ENCODE data around the gene MEGF6.
"Not testable (repeated sequence)": the region's sequence is repeated elsewhere in the genome, so short reads cannot be mapped to it uniquely, and the experiment has no call there.

The MEGF6 gene

DNA sequence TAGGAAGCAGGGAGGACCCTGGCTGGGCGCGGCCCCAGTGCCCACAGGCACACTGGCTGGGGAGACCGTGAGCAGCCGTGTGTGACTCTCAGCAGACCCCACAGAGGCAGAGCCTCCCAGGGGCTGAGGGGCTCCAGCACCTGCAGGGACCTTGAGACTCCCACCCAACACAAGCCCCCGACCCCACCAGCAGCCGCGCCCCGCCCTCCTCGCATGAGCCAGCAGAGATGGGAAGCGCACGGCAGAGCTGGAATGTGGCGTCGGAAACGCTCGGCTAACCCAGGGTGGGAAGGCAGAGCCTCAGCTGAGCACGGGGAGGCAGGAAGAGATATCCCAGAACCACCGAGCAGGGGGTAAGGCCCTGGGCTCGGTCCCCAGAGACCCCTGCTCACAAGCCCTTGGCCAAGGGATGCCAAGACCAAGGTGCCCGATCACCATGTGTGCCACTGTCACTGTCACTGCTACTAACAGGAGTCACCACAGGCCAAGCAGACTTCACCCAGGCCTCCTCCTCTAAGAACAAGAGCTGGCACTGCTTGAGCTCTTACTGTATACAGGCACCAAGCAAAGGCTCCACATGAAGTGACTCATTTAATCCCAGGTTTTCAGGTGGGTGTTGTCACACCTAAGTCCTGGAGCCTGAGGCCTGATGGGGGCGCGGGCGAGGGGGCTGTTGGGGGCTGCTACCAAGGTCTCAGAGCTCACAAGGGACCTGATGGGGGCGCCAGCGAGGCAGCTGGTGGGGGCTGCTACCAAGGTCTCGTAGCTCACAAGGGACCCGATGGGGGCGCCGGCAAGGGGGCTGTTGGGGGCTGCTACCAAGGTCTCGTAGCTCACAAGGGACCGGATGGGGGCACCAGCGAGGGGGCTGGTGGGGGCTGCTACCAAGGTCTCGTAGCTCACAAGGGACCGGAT is 20.1 kb downstream of the MEGF6 start:
- DNase-seq = no peak

DNA sequence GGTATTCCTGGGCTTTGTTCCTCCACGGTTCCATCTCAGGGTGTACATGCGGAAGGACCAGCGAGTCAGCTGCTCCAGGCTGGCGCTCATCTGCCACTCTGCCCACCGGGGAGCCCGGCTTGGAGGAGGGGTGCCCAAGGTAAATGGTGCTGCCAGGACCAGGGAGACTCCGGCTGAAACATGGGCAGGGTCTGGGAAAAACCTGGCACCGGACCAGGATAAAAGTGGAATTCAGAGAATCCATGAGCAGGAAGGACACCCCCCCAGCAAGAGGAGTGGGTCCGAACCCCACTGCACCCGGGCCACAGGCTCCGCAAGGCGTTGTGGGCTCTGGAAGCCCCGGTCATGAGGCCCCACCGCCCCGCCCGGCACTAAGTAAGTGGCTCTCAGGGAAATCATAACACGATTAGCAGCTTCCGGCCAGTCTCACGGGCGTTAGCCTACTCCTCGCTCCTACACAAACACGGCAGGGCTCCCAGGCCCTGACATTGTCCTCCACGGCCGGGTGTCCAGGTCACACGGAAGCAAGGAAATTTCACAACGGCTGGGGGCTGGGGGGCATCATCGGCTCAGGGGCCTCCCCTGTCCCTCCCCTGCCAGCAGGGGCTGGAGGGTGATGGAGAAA is 21.1 kb downstream of the MEGF6 start:
- DNase-seq = no peak

DNA sequence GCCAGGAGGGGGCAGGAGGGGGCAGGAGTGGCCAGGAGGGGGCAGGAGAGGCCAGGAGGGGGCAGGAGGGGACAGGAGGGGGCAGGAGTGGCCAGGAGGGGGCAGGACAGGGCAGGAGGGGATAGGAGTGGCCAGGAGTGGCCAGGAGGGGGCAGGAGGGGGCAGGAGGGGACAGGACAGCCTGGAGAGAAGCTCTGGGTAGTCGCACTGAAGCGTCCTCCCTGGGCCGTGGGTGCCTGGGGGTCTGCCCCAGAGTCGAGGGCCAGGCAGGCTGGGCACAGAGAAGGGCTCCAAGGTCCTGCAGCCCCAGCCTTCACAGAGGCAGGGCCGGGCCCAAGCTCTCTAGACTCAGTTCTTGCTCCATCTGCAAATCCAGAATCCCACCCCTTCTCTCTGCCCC is 22.9 kb downstream of the MEGF6 start:
- no peak for DNase-seq

DNA sequence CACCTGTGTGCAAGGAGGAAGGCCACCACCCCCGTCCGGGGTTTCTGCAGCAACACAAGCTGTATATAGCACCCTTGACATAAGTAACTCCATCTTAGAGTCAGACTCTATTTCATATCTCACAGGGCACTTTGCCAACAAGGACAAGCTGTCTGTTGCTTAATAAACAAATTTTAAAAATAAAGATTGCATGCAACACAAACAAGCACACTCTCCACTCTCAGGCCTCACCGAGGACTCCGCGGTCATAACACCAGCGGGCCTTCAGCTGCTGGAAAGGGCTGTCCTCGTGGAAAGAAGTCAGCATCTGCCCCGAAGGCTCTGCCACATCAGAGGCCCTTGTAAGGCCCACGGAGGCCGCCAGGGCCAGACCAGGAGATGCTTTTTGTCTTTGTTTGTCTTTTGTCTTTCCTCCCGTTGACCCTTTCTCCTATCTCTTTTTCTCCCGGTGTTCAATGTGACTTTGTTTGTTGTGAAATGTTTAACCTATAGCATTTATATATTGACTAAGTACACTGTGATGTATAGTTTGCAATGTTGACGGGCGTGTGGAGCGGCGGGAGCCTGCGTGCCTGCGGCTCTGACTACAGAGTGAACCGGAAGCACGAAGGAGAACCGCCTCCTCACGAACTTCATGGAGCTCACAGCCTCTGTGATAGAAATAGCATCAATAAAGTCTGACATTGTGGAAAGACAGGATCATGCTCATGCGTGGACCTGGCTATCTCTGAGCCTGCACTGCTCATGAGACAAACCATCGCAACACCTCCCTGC is 24.1 kb downstream of the MEGF6 start:
- no peak for DNase-seq

DNA sequence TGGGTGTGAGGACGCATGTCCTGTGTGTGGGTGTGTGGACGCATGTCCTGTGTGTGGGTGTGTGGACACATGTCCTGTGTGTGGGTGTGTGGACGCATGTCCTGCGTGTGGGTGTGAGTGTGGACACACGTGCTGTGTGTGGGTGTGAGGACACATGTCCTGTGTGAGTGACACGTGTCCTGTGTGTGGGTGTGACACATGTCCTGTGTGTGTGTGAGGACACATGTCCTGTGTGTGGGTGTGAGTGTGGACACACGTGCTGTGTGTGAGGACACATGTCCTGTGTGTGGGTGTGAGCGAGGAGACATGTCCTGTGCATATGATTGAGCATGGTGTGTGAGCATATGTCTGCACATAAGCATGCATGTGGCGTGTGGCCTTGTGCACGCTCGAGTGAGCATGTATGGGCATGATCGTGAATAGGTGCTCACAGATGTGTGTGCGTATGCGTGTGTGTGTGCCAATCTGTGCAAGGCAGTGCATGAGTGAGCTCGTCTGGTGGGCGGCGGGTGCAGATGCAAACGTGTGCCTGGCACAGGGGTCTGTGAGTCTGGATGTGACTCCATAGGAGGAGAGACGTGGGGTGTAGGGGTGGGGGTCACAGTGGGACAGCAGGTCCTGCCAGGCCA is 25.3 kb downstream of the MEGF6 start:
- DNase-seq = no peak

- not testable (repeated sequence) for DNase-seq
Measured at GRCh38 chr1:3585353-3585868, 25.9 kb downstream of the MEGF6 start.

DNA sequence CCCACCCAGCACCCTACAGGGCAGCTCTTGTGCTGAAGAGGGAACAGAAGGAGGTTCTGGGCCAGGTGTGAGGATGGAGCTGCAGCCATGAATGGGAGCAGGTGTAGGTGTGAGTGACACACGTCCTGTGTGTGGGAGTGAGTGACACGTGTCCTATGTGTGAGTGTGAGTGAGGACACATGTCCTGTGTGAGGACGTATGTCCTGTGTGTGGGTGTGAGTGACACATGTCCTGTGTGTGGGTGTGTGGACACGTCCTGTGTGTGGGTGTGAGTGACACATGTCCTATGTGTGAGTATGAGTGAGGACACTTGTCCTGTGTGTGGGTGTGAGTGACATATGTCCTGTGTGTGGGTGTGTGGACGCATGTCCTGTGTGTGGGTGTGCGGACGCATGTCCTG is 26.4 kb downstream of the MEGF6 start:
- DNase-seq = no peak

DNA sequence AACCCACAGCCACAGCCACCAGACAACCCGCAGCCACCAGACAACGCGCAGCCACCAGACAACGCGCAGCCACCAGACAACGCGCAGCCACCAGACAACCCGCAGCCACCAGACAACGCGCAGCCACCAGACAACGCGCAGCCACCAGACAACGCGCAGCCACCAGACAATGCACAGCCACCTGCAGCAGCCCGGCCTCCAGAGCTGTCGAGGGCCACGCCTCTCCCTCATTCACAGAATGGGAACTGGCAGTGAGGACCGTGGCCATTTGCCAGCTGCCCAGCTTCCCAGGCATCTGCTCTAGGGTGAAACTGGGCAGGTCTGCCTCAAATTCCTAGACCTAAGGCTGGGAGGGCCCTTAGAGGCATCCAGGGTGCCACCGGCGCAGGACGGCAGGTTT is 27.6 kb downstream of the MEGF6 start:
- not testable (repeated sequence) for DNase-seq

- DNase-seq = no peak
Measured at GRCh38 chr1:3581296-3582036, 29.8 kb downstream of the MEGF6 start.

GRCh38 chr1:3580231-3580630 is 31.1 kb downstream of the MEGF6 start:
- DNase-seq = no peak

DNA sequence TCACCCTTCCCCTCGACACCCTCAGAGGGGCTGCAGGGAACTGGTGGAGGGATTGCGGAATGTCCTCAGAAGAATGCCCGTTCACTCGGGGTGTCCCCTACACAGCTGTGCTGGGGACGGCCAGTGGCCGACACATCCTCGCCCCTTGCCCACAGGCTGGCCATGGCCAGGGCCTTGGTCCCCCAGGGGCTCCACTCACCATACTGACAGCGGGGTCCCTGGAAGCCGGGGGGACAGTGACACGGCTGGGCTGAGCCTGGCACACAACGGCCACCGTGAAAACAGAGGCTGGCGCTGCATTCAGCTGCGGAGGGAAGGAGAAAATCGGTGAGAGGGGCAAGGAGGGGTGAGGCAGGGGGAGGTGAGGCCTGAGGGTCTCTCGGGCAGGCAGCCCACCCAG is 31.7 kb downstream of the MEGF6 start:
- DNase-seq = no peak

DNA sequence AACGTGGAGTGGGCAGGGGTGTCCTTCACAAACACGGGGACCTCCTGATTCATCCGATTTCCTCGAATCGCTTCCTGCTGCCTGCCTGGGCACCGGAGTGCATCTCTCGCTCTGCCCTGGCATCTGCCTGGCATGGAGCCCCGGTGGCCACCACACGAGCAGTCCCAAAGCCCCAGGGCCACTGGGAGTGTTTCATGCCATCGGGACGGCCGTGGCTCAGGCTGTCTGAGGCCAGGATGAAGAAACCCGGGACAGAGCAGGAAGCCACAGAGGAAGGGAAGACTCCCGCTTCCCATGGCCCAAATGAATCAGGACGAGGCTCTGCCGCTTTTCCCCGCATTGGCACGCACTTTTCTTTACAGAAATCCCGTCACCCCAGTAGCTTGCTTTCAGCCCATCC is 32.4 kb downstream of the MEGF6 start:
- no peak for DNase-seq

DNA sequence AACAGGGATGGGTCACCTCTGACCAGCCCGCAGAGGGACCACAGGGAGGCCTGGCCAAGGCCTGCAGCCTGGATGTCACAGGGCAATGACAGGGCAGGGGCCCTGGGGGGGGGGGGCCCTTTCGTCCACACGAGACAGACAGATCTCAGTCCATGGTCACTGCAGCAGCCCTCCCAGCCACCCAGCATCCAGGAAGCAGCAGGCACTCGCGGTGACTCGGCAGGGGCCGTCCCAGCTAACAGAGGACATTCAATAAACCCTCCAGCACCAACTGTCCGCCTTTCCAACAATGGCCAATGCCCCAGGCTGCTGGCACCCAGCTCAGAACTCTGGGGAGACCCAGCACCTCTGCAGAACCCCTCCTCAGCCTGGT is 32.9 kb downstream of the MEGF6 start:
- DNase-seq = no peak

GRCh38 chr1:3577711-3578432 is 33.4 kb downstream of the MEGF6 start:
- no peak for DNase-seq

GRCh38 chr1:3577300-3577699 is 34.0 kb downstream of the MEGF6 start:
- no peak for DNase-seq

DNA sequence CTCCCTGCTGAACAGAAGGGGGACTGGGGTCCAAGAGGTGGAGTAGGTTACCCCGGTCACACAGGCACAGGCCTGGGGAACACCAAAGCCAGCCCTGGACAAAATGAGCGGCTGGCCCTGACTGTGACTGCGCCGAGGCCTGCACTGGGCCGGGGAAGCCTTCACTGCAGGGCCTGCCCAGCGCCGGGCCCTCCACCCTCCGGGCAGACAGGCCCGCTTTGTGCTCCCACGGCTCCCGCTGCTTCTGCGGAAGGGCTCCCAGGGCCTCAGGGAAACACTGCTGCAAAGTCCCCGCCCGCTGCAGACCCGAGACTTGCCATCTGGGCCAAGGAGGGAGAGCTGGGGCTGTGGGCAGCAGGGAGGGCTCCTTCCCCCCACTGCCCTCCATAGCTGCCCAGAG is 35.3 kb downstream of the MEGF6 start:
- no peak for DNase-seq

- not testable (repeated sequence) for DNase-seq
Measured at GRCh38 chr1:3575515-3575914, 35.8 kb downstream of the MEGF6 start.

GRCh38 chr1:3573500-3573899 is 37.8 kb downstream of the MEGF6 start:
- no peak for DNase-seq

GRCh38 chr1:3572638-3573037 is 38.7 kb downstream of the MEGF6 start:
- not testable (repeated sequence) for DNase-seq

GRCh38 chr1:3571263-3571662 is 40.0 kb downstream of the MEGF6 start:
- no peak for DNase-seq

Measured in NCI-H1436 treated with DMSO at 0.1 percent for 48 hours (cell line).